Hepatocyte (in vitro differentiated cells): ENCODE results near the gene PHACTR1. TPM values are rescaled to one million over a fixed set of nuclear protein-coding genes. Genes with fewer than 3 reads are reported as not detected.

Experiments used
- DNase-seq: peaks from one replicate; pipeline ENCODE4 v3.0.0-alpha.2; 2016; ENCODE audit warnings: low spot score
- H2AFZ ChIP-seq: fragments of 200-600 bp; sonication (generic); 2 replicates; pipeline ENCODE4 v1.6.0; 2016; ENCODE audit warnings: antibody characterized with exemption, mild to moderate bottlenecking
- H3K27ac ChIP-seq: fragments of 200-600 bp; sonication (generic); 2 replicates; pipeline ENCODE4 v1.5.1; 2016; ENCODE audit warnings: mild to moderate bottlenecking
- H3K27me3 ChIP-seq: fragments of 200-600 bp; sonication (generic); 2 replicates; pipeline ENCODE4 v1.6.1; 2016
- H3K36me3 ChIP-seq: fragments of 200-600 bp; sonication (generic); replicated peaks from 2 replicates; pipeline ENCODE4 v1.5.1; 2016; ENCODE audit warnings: low read depth; ENCODE audit not compliant: insufficient read depth
- H3K4me1 ChIP-seq: fragments of 200-600 bp; sonication (generic); 2 replicates; pipeline ENCODE4 v1.5.1; 2016; ENCODE audit warnings: mild to moderate bottlenecking, moderate library complexity; ENCODE audit not compliant: insufficient read depth
- H3K4me2 ChIP-seq: fragments of 200-600 bp; sonication (generic); 2 replicates; pipeline ENCODE4 v1.6.0; 2016
- H3K4me3 ChIP-seq: fragments of 200-600 bp; sonication (generic); 2 replicates; pipeline ENCODE4 v1.5.1; 2016; ENCODE audit warnings: mild to moderate bottlenecking
- H3K79me2 ChIP-seq: fragments of 200-600 bp; sonication (generic); 2 replicates; pipeline ENCODE4 v1.6.0; 2017; ENCODE audit warnings: mild to moderate bottlenecking
- H3K9me2 ChIP-seq: fragments of 200-600 bp; sonication (generic); replicated peaks from 2 replicates; pipeline ENCODE4 v1.6.0; 2017; ENCODE audit warnings: mild to moderate bottlenecking; ENCODE audit not compliant: insufficient read depth
- H3K9me3 ChIP-seq: fragments of 200-600 bp; sonication (generic); 2 replicates; pipeline ENCODE4 v1.5.1; 2016; ENCODE audit warnings: low read depth, mild to moderate bottlenecking
- H4K20me1 ChIP-seq: fragments of 200-600 bp; sonication (generic); 2 replicates; pipeline ENCODE4 v1.6.0; 2016; ENCODE audit warnings: mild to moderate bottlenecking; ENCODE audit not compliant: insufficient read depth, poor library complexity, severe bottlenecking
- CTCF ChIP-seq: fragments of 200-600 bp; sonication (generic); IDR thresholded peaks from 2 replicates; pipeline ENCODE4 v1.5.1; 2016; ENCODE audit warnings: antibody characterized with exemption, mild to moderate bottlenecking; ENCODE audit not compliant: poor library complexity
- EZH2 ChIP-seq: fragments of 200-600 bp; sonication (generic); IDR thresholded peaks from 2 replicates; pipeline ENCODE4 v1.6.1; 2016; ENCODE audit warnings: antibody characterized with exemption, mild to moderate bottlenecking, borderline replicate concordance
- EZH2phosphoT487 ChIP-seq: fragments of 200-600 bp; sonication (generic); IDR thresholded peaks from one replicate; pipeline ENCODE4 v1.6.1; 2018; ENCODE audit warnings: antibody characterized with exemption, mild to moderate bottlenecking, low read depth, moderate library complexity; ENCODE audit not compliant: unreplicated experiment, severe bottlenecking
- WGBS: methylation state at CpG from one replicate; pipeline ENCODE4 v1.1.6; 2016; ENCODE audit warnings: low lambda C conversion rate; ENCODE audit errors: missing lambda C conversion rate; 5-methylcytosine and 5-hydroxymethylcytosine counted together
- polyA plus RNA-seq: library from polyadenylated mRNA; unstranded; fragments of >200 nt; fragmentation: Nextera tagmentation; extraction: Ambion mirVana; gene quantifications from 2 replicates; pipeline ENCODE4 v1.2.1, GENCODE V29; 2016
- total RNA-seq: library from RNA; depleted of rRNA; stranded (reverse); fragments of >200 nt; gene quantifications from 2 replicates; pipeline ENCODE4 v1.2.3, GENCODE V29; 2014

PHACTR1 gene
- total and polyA plus RNA-seq, 2 experiments from 2014 or later = 3.0 to 4.3 TPM

DNA sequence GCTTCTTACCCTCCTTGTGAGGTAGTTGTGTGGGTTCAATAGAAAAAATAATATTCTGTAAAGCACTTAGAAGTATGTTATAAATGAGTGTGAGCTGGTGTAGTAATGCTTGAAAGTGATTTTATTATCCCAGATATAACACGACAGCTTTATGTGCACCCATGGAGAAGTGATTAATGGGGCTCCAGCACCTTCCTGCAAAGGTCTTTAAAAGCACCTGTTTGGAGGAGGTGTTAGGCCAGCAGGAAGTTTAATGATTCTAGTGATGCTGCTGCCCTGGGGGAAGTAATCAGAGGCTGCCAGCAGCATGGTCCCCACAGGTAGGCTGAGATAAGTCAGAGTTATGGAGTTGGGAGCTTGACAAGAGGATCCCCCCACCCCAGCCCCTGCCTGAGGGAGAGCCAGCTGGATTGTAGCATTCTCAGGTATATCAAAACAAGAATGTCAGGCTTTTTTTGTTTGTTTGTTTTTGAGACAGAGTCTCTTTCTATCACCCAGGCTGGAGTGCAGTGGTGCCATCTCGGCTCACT is 166.3 kb downstream of the PHACTR1 start:
- Histone ChIP-seq H3K4me1 (no peaks in the 10 kb centered on the region), H3K27ac (no peak overlapping the region), H2AFZ (no peak overlapping the region), H3K9me3 (no peaks in the 10 kb centered on the region), H3K27me3 (peaks cover 11% of the 10 kb centered on the region), H3K4me3 (no peak overlapping the region), H3K36me3 (no peaks in the 10 kb centered on the region), H3K4me2 (no peak overlapping the region), H4K20me1 (no peaks in the 10 kb centered on the region), H3K9me2 (no peaks in the 10 kb centered on the region), H3K79me2 (no peaks in the 10 kb centered on the region)
- no peak for DNase-seq
- WGBS = 76% methylated on average over 2 of the region's 2 CpGs
- no peak for TF ChIP-seq CTCF
- no peak for TF ChIP-seq EZH2
- TF ChIP-seq EZH2phosphoT487 = no peak

- TF ChIP-seq EZH2phosphoT487 (no peak), EZH2 (no peak), CTCF (no peak)
These were observed 168.4 kb downstream of the PHACTR1 start for GRCh38 chr6:12884983-12885382.

DNA sequence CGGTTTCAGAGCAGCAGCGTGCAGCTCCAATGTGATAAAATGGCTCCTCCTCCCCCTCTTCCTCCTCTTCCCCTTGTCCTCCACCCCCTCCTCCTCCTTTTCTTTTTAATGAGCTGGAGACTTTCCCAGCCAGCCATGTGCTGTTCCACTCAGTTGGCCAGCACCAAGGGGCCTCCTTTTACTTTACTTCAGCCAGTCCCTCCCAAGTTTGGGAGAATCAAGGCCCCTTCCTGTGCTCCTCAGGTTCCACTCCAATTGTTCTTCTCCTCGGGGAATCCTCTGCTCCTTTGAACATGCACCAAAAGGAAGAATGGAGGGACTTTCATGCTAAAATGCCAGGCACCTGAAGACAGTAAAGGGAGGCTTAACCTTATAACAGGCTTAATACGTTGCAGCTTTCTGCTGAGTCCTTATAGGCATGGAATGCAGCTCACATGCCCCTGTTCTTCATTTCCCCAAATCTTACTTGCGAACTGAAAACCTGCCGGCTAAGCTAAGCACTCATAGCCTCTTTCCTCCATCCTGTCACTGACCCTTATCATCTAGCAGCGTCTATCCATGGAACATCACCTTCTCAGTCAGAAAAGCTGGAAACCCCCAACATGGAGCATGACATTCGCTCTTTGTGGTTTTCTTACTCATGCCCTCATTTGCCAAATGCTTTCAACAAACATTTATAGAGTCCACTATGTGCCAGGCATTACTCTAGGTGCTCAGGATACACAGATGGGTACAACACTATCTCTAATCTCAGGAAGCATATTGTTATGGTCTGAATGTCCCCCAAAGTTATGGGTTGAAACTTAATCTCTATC is 170.6 kb downstream of the PHACTR1 start:
- Histone ChIP-seq H2AFZ (no peak overlapping the region), H3K9me3 (peaks cover 7% of the 10 kb centered on the region), H3K9me2 (no peaks in the 10 kb centered on the region), H3K27ac (no peak overlapping the region), H3K27me3 (no peaks in the 10 kb centered on the region), H3K4me1 (no peaks in the 10 kb centered on the region), H4K20me1 (no peaks in the 10 kb centered on the region), H3K79me2 (no peaks in the 10 kb centered on the region), H3K36me3 (no peaks in the 10 kb centered on the region), H3K4me3 (no peak overlapping the region), H3K4me2 (peak overlapping the region; percentile 46)
- DNase-seq = peak; percentile 13
- WGBS = 56% methylated on average over 8 of the region's 8 CpGs
- TF ChIP-seq EZH2phosphoT487 = no peak
- TF ChIP-seq EZH2 = no peak
- TF ChIP-seq CTCF = no peak

More at GRCh38 chr6:12884983-12885382, 168.4 kb downstream of the PHACTR1 start:
- Histone ChIP-seq H3K27ac (no peak overlapping the region), H3K36me3 (no peaks in the 10 kb centered on the region), H3K79me2 (no peaks in the 10 kb centered on the region), H3K9me3 (no peaks in the 10 kb centered on the region), H2AFZ (no peak overlapping the region), H3K9me2 (no peaks in the 10 kb centered on the region), H3K4me2 (no peak overlapping the region), H3K4me3 (no peak overlapping the region), H4K20me1 (no peaks in the 10 kb centered on the region), H3K4me1 (no peaks in the 10 kb centered on the region), H3K27me3 (peaks cover 3% of the 10 kb centered on the region)
- 44% methylated on average over 7 of the region's 7 CpGs for WGBS
- DNase-seq = no peak
